GM21381 (cell line): ENCODE results near the gene CD36.
A peak's percentile ranks its signal among the peaks of the same experiment; 100 is the strongest.

Source experiments
- ATAC-seq: cut with Tn5 transposase; IDR thresholded peaks from one replicate; pipeline ENCODE4 v1.9.1; 2021; ENCODE audit warnings: mild to moderate bottlenecking, moderate library complexity; ENCODE audit not compliant: unreplicated experiment

Gene CD36

GRCh38 chr7:80686576-80686975, 48.1 kb downstream of the CD36 start:
- ATAC-seq: no peak

DNA sequence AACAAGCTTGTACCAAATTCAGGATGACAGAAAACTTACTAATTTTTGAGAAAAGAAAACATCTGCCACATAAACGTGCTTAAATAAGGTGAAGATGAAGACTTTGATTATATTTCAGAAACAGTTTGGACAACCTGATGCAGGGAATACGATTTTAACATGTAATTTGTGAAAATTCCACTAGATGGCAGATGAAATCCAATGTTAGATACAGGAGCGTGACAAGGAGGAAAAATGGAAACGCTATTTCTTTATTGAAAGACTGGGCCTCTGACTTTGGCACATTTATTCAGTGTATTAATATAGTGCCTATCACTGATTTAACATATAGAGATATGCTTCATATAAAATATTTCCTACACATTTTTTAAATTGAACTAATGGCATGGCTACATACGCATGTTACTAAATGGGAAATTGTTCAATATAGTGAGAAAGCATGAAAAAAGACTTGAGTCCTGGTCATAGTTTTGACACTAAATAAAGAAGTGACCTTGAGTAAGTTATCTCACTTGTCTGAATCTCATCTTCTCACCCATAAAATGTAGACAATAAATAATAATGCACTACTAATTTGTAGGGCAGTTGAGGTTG, 60.7 kb downstream of the CD36 start:
- ATAC-seq: peak; percentile 68

DNA sequence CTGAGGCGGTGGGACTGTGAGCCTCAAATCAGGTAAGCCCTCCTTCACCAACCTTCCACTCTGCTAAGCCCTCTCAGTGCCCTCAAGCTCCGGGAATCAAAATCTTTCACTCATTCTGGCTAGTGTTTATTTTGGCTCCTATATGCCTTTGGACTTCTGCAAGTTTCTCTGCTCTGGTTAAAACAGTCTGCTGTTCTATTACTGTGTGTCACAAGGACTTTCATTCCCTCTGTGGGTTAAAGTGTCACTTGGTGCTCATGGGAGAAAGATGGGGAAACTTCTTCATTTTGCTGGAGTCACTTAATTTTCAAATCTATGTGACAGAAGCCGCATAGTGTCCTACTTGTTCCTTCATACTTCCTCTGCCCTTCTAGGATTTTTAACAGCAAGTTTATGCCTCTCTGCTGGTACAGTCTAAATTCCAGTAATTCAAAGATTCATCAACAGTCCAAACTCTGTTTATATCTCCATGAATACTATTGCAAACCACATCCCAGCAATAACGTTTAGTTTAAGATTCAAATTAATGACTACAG, 61.3 kb downstream of the CD36 start:
- ATAC-seq: no peak

DNA sequence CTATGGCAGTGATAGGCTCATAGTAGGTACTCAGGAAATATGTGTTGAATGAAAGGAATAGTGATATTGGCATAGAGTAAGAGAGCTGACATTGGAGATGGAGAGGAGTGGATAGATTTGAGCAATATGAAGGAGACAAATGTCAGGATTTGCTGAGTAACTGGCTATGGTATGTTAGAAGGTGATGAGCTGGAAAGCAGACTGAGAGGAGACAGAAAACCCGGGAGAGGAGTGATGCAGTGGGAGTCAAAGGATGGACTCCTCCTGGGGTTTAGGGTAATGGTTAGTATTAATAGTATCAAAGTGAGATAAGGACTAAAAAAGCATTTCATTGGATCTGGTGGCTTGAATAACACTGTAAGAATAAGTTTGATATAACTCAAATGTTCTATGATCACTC, 64.8 kb downstream of the CD36 start:
- no peak for ATAC-seq

DNA sequence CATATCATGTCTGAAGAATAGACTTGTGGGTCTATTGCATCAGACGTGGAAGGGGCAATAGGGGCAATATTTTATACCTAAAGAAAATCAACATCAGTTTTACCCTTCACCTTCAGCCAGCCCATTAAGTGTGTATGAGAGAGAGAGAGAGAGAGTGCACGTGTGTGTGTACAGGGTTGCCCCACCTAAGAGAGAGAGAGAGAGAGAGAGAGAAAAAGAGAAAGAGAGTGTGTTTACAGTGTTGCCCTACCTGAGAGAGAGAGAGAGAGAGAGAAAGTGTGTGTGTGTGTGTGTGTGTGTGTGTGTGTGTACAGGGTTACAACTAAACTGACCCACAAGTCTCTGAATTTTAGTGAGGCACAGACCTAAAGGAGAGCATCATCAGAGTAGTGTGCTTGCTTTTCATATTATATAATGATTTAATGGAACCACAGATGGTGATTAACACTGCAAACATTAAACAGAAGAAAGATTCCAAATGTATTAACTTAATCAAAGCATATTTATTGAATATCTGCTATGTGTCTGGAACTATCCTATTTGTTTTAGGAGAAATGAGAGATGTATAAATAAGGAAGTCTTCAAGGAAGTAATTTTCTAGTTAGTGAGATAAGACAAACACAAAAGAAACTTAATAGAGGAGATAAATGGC, 66.8 kb downstream of the CD36 start:
- ATAC-seq: no peak

DNA sequence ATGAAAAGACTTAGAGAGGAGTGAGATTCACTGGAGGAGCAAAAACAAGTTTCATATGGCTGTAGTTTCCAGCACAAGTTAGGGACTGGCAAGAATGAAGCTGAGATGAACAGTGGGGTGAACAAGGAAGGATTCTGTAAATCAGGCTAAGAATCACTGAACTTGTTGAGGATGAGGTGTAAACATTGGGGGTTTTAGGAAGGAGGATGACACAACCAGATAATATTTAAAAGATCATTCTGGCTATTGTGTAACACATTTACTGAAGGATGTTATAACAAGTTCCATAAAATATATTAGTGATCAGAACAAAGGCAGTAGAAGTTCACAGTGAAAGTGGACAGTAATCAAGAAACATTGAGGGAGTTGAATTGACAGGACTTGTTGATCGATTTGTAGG, 68.9 kb downstream of the CD36 start:
- no peak for ATAC-seq

- no peak for ATAC-seq
Measured at GRCh38 chr7:80708123-80708522, 69.7 kb downstream of the CD36 start.

- no peak for ATAC-seq
Measured at GRCh38 chr7:80711531-80711930, 73.1 kb downstream of the CD36 start.

DNA sequence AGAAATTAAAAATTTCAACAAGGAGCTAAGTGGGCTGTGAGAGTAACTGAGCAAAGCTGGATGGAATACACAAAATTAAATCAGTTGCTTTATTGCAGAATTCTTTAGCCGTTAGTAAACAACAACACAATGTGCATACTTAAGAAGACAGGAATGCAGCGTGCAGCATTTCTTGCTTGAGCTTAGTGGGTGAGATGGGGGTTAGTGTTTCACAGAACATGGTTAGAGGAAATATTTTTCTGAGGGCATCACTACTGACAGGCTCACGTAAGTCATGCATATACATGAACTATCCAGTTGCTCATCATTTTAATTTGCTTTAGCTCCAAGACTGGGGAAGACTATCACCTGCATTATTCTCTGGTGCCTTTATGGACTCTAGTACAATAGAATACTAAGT, 80.8 kb downstream of the CD36 start:
- no peak for ATAC-seq

- ATAC-seq: no peak
Measured at GRCh38 chr7:80720146-80720545, 81.7 kb downstream of the CD36 start.

DNA sequence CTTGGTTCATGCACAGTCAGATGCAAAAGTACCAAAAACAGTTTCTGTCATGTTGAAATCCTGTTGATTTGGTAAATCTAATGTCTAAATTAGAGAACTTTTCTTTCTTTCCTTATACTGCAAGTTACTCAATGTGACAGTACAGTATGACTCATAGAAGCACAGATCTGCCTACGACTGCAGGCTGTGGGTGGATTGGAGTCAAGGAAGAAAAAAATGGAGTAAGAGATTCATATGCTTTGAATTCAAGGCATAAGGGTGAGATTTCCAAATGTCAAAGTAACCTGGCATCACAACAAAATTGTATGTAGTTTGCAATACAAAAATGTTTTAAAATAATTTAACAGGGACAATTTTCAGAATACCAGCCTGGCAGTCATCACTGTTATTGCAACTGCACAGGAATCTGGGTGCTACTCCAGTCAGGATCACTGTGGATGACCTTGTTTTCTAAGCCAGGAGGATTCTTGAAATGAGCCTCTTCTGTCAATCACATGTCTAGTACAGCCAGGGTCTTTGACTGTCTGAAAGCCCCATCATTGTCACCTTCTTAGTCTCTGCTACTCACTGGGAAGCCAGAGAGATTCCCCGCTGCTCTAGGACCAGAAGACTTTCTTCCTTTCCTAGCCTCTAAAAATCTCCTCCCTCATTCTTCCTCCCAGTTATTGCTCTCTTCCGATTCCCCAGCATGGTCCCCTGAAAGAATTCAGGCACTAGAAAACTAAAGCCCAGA, 83.6 kb downstream of the CD36 start:
- ATAC-seq: no peak

DNA sequence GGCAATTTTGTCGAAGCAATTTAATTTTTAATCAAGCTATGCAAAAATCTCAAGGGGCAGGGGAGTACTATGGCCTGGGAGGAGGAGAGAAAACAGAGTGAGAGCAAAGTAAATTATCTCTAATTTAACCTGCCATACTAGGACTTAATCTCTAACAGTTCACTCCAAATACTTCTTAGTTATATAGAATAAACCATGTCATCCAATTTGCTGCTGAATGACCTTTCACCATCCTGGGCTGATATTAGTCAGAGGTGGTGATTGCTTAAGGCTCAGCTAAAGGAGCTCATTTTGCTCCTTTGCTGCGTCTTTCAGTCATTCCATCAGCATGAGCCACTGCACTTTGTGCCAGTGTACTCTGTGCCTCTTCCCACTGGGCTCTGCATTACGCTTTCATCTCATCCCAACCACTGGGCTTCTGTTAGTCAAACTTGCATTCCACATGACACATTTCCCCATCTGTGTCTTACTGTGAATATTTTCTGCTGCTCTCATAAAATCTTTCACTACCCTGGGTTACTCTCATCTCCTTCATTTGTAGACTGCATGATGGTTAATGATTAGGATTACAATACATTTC, 84.3 kb downstream of the CD36 start:
- no peak for ATAC-seq

DNA sequence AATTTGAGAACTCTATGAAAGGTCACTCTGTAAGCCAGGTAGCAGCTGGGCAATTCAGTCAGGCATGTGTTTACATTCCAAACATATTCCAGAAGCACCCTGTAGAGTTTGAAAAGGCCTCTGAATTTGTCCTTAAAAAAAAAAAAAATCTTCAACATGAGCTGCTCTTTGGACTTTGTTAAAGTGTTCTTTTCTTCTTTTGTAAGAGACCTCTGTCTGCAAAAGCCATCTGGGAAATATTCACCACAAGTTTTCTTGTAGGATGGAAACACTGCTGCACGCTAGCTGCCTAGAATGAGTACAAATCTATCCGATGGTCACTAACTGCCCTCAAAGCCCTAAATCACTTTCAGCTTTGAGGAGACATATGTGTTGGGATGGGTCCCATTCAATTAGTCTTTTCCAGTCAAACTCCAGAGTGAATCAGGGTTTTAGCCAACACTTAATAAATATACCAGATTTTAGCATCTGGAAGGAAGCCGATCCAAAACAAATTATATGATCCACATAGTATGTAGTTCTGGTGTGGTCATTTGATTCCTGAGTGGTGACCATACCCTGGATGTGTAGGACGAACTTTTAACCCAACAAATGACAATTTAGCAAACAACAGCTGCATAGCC, 85.9 kb downstream of the CD36 start:
- ATAC-seq: no peak

DNA sequence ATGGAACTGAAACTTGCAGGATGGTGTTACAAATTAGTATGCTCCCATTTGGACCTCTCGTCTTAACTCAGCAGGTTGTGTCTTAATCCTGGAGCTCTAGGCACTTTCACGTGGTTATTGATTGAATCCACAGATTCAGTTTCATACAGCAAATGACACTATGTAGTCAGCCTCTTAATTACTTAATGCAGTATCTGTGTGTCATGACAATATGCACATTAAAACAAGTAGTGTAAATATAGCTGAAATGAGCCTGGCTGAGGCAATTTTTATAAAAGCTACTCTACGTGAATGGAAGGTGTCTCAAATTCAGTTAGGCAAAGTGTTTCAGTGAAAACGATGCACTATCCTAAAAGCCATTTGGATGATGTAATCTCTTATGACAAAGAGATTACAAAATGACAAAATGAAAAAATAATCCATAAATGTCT, 86.8 kb downstream of the CD36 start:
- ATAC-seq: no peak
